ENCODE data around the gene CD302.
"Not testable (repeated sequence)": the region's sequence is repeated elsewhere in the genome, so short reads cannot be mapped to it uniquely, and the experiment has no call there.

The CD302 gene

DNA sequence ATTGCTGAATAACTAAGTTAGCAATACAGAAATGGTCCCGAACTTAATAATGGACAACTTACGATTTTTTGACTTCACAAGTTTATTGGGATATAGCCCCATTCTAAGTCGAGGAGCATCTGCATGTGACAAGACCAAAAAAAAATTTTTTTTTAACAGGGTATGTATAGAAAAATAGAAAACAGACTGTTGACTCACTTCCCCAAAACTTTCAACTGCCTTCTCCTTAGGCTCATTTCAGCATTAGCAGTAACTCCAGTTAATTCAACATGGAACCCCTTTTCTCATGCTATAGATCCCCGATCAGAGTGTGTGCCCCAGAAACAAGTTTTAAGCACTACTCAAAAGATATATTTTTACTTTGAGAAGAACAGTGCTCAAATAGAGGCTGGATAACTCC, 5.4 kb downstream of the CD302 start:
- no peak for DNase-seq

- DNase-seq, result no peak
Observed at GRCh38 chr2:159792036-159792435, 6.0 kb downstream of the CD302 start.

DNA sequence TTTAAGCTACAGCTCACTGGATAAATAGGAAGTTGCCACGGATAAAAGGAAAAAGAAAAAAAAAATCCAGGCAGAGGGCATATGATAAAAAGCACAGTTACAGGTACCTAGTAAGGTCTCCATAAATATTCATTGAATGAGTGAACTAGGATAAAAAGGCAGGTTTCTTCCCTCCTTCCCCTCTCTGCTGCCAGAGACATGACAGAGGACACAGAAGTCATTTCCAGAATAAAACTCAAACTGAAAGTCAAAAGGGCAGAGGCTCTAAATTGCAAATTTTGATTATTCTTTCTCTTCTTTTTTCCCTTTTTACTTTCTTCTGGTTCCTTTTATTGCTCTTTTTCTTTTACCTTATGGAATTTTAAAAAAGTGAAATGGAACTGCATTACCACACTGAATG, 7.7 kb downstream of the CD302 start:
- DNase-seq, result no peak

GRCh38 chr2:159788253-159788652, 9.8 kb downstream of the CD302 start:
- no peak for DNase-seq

- not testable (repeated sequence) for DNase-seq
Observed at GRCh38 chr2:159787647-159788046, 10.4 kb downstream of the CD302 start.

DNA sequence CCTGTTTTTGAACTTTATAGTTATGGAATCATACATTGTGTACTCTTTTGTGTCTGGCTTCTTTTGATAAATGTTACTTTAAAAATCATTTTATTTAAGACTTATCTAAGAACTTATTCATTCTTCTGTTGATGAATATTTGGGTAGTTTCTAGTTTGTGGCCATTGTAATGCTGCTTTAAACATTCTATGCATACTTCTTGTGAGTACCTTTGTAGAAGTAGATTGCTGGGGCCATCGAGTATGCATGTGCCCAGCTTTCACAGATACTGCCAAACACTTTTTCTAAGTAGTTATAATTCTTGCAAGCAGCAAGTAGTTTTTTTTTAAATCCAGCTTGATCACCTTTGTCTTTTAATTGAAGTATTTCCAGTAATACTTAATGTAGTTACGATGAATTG, 11.1 kb downstream of the CD302 start:
- no peak for DNase-seq

GRCh38 chr2:159785195-159785594, 12.8 kb downstream of the CD302 start:
- no peak for DNase-seq

DNA sequence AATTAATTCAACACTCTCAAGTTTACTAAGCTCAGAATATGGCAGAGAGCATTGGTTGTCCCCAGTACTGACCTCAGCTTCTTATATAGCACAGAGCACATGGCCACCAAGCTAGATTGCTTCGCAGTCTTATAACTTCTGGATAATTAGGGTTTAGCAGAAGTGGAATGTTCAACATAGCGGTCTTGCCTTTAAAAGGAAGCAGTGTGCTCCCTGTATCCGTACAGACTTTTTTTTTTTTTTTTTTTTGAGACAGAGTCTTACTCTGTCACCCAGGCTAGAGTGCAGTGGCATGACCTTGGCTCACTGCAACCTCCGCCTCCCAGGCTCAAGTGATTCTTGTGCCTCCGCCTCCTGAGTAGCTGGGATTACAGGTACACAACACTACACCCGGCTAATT, 13.3 kb downstream of the CD302 start:
- DNase-seq, result not testable (repeated sequence)

GRCh38 chr2:159783556-159783955, 14.5 kb downstream of the CD302 start:
- no peak for DNase-seq

- DNase-seq, result no peak
Observed at GRCh38 chr2:159776321-159776720, 21.7 kb downstream of the CD302 start.

DNA sequence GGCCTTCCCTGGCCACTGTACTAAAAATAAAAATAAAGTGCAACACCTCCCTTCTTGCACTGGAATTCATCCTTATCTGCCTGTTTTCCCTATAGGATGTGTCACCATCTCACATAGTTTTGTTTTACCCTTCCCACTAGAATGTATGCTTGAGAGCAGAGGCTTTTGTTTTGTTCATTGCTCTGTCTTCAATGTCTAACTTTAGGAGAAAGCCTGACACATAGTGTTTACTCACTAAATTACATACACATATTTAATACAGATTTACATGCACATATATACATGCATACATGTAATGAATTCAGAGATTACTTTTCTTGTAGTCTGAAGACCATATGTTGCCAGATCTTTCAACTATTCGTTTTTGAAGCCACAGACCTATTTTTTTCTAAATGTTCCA, 23.0 kb downstream of the CD302 start:
- no peak for DNase-seq

- DNase-seq, result no peak
Observed at GRCh38 chr2:159774370-159774990, 23.5 kb downstream of the CD302 start.

- DNase-seq, result no peak
Observed at GRCh38 chr2:159773886-159774285, 24.1 kb downstream of the CD302 start.

DNA sequence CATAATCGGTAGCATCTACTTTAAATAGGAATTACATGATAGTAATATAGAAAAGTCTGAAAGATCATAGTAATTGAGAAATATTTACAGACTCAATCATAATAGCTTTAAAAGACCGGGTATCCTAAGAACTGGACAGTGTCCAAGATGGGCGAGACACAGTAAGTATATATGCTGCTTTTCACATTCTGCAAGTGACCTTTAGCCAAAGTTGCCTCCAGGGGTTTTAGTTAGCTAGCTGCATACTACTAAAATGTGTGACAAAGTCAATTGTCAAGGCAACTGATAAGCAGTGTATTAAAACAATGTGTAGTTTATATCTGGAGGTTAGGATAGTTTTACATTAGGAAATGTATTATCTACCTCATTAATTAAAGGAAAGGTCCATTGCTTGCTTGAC, 24.6 kb downstream of the CD302 start:
- DNase-seq, result no peak

GRCh38 chr2:159769147-159769546, 28.9 kb downstream of the CD302 start:
- no peak for DNase-seq

DNA sequence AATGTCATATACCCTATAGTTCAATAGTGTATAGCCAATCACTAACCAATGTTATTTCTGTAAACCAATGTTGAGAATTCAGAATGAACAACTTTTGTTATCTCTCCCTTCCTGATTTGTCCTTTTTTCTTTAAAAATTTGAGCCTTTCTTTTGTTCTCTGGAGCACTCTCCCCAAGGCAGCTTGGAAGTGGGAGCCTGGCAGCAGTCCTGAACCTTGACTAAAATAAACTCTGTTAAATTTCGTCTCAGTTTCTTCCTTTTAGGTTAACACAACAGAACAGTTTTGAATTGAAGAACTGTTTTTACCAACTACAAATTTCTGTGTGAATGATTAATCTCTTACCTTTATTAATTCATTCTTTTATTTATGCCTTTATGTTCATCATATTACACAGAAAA, 35.9 kb downstream of the CD302 start:
- DNase-seq, result no peak

GRCh38 chr2:159760326-159760725, 37.7 kb downstream of the CD302 start:
- DNase-seq, result no peak

DNA sequence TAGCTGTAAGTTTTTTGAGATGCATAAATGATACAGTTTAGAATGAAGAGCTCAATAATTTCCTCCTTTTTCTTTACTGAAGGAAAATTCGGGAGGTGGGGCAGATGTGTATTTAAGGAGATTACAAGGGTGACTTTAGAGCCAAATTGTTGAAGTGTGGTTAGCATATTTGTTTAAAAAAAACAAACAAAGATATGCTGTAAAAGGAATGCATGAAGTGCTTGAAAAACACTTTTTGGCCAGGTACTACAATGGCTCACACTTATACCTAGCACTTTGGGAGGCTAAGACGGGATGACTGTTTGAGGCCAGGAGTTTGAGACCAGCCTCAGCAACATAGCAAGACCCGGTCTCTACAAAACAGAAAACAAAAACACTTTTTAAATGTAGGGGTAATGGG, 38.4 kb downstream of the CD302 start:
- DNase-seq, result no peak

DNA sequence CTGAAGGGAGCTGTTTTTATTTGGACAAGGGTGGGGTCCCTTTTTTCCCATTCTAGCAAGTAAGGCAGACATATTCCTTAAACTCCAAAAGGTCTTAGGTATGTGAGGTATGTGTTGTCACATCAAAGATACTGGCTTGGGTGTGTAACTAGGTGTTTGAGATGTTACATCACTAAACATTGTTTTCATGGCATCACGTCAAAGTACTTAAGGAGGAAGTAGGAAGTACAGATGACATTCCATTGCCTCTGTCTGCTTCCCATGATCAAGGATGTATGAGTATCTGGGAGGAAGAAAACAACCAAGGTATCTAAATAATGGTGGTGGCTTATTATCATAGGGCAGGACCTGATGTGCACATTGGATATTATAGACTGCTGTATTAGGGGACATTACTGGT, 39.3 kb downstream of the CD302 start:
- DNase-seq, result no peak

DNA sequence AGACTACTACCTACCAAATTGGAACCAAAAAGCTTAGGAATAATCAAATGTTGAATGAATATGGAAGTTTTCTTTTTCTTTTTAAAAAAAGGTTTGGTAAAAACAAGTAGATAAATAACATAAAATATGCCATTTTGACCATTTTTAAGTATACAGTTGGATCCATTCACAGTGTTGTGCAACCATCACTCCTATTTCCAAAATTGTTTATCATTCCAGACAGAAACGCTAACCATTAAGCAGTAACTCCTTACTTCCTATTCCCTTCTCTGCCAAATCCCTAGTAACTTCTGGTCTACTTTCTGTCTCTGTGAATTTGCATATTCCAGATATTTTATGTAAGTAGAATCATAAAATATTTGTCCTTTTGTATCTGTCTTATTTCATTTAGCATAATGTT, 39.8 kb downstream of the CD302 start:
- no peak for DNase-seq

GRCh38 chr2:159755788-159756187, 42.2 kb downstream of the CD302 start:
- no peak for DNase-seq

DNA sequence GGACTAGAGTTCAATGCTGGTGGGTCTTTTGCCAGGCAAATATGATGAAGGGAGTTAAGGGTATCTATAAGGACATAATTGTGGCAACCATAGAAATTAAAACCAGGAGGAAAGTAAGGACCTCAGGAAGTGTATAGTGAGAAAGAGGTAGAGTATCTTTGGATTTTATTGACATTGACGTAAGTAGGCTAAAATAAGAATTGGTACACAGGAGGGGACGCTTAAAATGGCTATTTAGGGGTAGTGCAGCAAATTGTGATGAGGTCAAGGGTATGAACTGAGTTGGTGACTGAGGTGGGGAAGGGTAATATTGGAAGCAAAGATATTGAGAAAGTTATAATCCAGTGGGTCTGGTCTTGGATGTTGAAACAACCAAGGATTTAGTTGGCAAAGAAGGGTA, 43.0 kb downstream of the CD302 start:
- no peak for DNase-seq

DNA sequence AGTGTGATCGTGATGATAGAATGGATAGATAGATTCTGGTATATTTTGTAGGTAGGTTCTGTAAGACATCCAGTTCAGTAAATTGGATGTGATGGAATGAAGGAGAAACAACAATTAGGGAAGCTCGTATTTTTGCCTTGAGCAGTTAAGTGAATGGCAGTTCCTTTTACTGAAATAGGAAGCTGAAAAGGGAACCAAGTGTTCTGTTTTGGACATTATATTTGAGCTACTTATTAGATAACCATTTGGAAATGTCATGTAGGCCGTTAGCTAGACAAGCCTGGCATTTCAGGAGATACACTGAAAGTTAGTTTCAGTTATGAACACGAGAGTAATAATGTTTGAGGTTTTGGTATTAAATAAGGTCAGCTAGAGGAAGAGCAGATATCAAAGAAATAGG, 44.2 kb downstream of the CD302 start:
- DNase-seq, result no peak

- no peak for DNase-seq
Observed at GRCh38 chr2:159750873-159751272, 47.1 kb downstream of the CD302 start.

DNA sequence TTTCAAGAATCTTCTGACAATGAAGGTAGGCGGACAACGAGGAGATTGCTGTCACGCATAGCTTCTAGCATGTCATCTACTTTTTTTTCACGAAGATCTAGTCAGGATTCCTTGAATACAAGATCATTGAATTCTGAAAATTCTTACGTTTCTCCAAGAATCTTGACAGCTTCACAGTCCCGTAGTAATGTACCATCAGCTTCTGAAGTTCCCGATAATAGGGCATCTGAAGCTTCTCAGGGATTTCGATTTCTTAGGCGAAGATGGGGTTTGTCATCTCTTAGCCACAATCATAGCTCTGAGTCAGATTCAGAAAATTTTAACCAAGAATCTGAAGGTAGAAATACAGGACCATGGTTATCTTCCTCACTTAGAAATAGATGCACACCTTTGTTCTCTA, 49.9 kb downstream of the CD302 start:
- DNase-seq, result no peak

- DNase-seq, result not testable (repeated sequence)
Observed at GRCh38 chr2:159745237-159745636, 52.8 kb downstream of the CD302 start.
